Right lobe of liver (tissue), 6 donors: ENCODE data around the gene GLDN. TPM values are rescaled to one million over a fixed set of nuclear protein-coding genes. Genes with fewer than 3 reads are reported as not detected.
A peak's percentile ranks its signal among the peaks of the same experiment; 100 is the strongest.

Experiments
- ATAC-seq, 4 donors: fragments of 200-7000 bp; cut with Tn5 transposase; one replicate each; pipeline ENCODE4 v1.9.1; 2020; ENCODE audit warnings: mild to moderate bottlenecking in 4 of 4, moderate library complexity in 4 of 4
- DNase-seq, 3 donors: peaks; one replicate each; pipeline ENCODE4 v3.0.0-alpha.2; 2020
- H3K27ac ChIP-seq, 3 donors: fragments of 200-600 bp; one replicate each; pipeline ENCODE4 v1.8.0; 2022
- H3K27me3 ChIP-seq, 2 donors: fragments of 200-600 bp; one replicate each; pipeline ENCODE4 v1.8.0; 2022
- H3K36me3 ChIP-seq, 4 donors: fragments of 200-600 bp; sonication (generic) in 1 of 4; one replicate each; pipeline versions ENCODE4 v1.5.1 to v1.8.0; 2017 to 2022; ENCODE audit warnings: control low read depth in 1 of 4
- H3K4me1 ChIP-seq, 4 donors: fragments of 200-600 bp; sonication (generic) in 1 of 4; one replicate each; pipeline versions ENCODE4 v1.5.1 to v1.8.0; 2017 to 2022; ENCODE audit warnings: control low read depth in 1 of 4
- H3K4me3 ChIP-seq, 3 donors: fragments of 200-600 bp; one replicate each; pipeline ENCODE4 v1.8.0; 2022
- H3K9me3 ChIP-seq, 4 donors: fragments of 200-600 bp; sonication (generic) in 1 of 4; one replicate each; pipeline versions ENCODE4 v1.5.1 to v1.8.0; 2017 to 2022; ENCODE audit warnings: control low read depth in 1 of 4
- POLR2A ChIP-seq: fragments of 450-650 bp; IDR thresholded peaks from one replicate; pipeline ENCODE4 v1.6.1; 2017; ENCODE audit warnings: antibody characterized with exemption, mild to moderate bottlenecking
- WGBS: methylation state at CpG from one replicate; pipeline ENCODE4 v1.1.6; 2018; ENCODE audit warnings: low coverage, low lambda C conversion rate; ENCODE audit not compliant: insufficient coverage; ENCODE audit errors: missing lambda C conversion rate; 5-methylcytosine and 5-hydroxymethylcytosine counted together
- intact Hi-C, 2 donors: fragments of 100-400 bp; cut with DNase I; formaldehyde crosslinking; loops; one replicate each; pipeline versions ENCODE4 v1.11.2 to v1.14.1; 2022
- total RNA-seq, 6 experiments: library from RNA; depleted of rRNA in 2 of 6; stranded (reverse); fragments of >200 nt in 2 of 6; fragmentation: NEBNext Ultra II Directional in 3 of 6; extraction: Animal tissue kit (Norgen Biotek cat#: 25700) in 3 of 6; gene quantifications; one replicate each; pipeline versions ENCODE4 v1.1.0 to v1.2.4, GENCODE V29; 2016 to 2023
- TF ChIP-seq, protein P1 (sequence below), 4 donors: fragments of 200-600 bp in 3 of 4; fragments of 450-650 bp in 1 of 4; IDR thresholded peaks; one replicate each; pipeline versions ENCODE4 v1.5.1 to v1.8.0; 2016 to 2022; ENCODE audit warnings: antibody characterized with exemption in 4 of 4, mild to moderate bottlenecking in 2 of 4
- donor health status: DM: no; HTN: yes; CAD: no.
- donor health status: DM: no; HTN: no; CAD: no.
- donor health status: DM: no; HTN: no; CAD: no.
- donor health status: DM: no; HTN: yes; CAD: no.
- donor health status: DM: no; HTN: yes; CAD: no.

Gene GLDN
- total RNA-seq, 6 experiments from 2014 or later, result 0.18 to 0.81 (median 0.43) TPM

DNA sequence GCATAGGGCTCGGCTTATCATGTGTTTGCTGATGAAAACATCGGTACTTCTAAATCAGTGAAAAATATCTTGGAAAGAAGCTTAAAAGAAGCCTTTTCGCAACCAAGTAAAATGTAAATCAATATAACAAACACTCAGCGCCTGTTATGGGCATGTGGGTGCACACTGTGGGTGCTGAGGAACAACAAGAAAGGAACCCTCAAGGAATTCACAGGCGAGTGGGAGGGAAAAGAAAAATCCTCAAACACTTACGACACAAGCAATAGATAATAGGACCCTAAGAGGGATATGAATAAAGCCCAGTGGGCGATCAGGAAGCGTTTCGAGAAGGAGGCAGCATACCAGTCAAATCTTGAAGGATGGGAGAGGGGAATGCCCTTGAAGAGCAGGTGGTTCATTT lies 21.9 kb downstream of the GLDN start:
- no peak for TF ChIP-seq POLR2A
- TF ChIP-seq, protein P1, sequence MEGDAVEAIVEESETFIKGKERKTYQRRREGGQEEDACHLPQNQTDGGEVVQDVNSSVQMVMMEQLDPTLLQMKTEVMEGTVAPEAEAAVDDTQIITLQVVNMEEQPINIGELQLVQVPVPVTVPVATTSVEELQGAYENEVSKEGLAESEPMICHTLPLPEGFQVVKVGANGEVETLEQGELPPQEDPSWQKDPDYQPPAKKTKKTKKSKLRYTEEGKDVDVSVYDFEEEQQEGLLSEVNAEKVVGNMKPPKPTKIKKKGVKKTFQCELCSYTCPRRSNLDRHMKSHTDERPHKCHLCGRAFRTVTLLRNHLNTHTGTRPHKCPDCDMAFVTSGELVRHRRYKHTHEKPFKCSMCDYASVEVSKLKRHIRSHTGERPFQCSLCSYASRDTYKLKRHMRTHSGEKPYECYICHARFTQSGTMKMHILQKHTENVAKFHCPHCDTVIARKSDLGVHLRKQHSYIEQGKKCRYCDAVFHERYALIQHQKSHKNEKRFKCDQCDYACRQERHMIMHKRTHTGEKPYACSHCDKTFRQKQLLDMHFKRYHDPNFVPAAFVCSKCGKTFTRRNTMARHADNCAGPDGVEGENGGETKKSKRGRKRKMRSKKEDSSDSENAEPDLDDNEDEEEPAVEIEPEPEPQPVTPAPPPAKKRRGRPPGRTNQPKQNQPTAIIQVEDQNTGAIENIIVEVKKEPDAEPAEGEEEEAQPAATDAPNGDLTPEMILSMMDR (IDR thresholded peaks at IDR 0.05), result no peak
- WGBS, result 68% methylated on average over 9 of the region's 9 CpGs
- Histone ChIP-seq H3K9me3 (no peaks in the 10 kb centered on the region), H3K36me3 (no peaks in the 10 kb centered on the region), H3K4me1 (no peaks in the 10 kb centered on the region), H3K27ac (no peak overlapping the region), H3K27me3 (no peaks in the 10 kb centered on the region), H3K4me3 (no peak overlapping the region)
- DNase-seq, result no peak
- ATAC-seq, result no peak
- intact Hi-C loops, result no loop called here

DNA sequence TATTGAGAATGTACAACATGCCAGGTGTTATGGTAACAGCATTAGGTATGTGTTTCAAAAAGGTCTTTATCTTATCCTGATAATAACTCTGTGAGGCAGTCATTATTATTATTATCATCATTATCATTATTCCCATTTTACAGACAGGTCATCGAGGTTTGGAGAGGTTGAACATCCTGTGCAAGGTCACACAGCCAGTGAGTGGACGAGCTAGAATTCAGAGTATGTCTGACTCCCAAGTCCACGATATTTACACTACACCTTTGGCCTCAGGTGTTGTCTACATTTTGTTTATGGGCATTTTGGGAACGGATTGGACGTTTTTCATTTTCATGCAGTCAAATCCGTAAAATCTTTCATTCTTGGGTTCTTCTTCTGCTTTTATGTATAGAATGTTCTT lies 24.0 kb downstream of the GLDN start:
- Histone ChIP-seq H3K4me3 (no peak overlapping the region), H3K27ac (no peak overlapping the region), H3K36me3 (no peaks in the 10 kb centered on the region), H3K4me1 (no peaks in the 10 kb centered on the region), H3K9me3 (no peaks in the 10 kb centered on the region), H3K27me3 (no peaks in the 10 kb centered on the region)
- ATAC-seq, result no peak
- no peak for DNase-seq
- intact Hi-C loops, result no loop called here
- WGBS, result 61% methylated on average over 6 of the region's 6 CpGs
- TF ChIP-seq, protein P1 (IDR thresholded peaks at IDR 0.05), result no peak

DNA sequence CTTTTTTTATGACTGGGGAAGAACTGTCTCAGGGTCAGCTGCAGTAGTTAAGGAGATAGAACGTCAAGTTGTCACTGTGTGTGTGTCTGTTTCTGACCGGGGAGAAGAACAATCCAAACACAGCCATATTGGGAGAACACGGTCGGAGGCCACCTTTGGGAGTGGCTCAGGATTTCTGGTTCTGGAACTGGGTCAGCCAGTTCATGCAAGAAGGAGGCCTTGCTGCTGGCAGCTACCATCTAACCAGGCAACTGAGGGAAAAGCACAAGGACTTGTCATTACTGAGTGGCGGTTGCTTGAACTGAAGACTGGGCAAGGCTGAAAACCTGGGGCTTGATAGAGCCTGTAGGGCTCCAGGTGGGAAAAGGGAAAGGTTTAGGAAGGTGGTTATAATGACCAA lies 24.6 kb downstream of the GLDN start:
- H3K27me3 ChIP-seq, result no peaks in the 10 kb centered on the region
- TF ChIP-seq POLR2A, result no peak
- TF ChIP-seq, protein P1 (IDR thresholded peaks at IDR 0.05), result no peak
- no peaks in the 10 kb centered on the region for H3K9me3 ChIP-seq
- ATAC-seq (no peak), DNase-seq (no peak)
- no peaks in the 10 kb centered on the region for H3K4me1 ChIP-seq
- H3K36me3 ChIP-seq, result no peaks in the 10 kb centered on the region
- WGBS, result 83% methylated on average over 5 of the region's 5 CpGs
- H3K4me3 ChIP-seq, result no peak overlapping the region
- intact Hi-C loops, result no loop called here
- H3K27ac ChIP-seq, result no peak overlapping the region

DNA sequence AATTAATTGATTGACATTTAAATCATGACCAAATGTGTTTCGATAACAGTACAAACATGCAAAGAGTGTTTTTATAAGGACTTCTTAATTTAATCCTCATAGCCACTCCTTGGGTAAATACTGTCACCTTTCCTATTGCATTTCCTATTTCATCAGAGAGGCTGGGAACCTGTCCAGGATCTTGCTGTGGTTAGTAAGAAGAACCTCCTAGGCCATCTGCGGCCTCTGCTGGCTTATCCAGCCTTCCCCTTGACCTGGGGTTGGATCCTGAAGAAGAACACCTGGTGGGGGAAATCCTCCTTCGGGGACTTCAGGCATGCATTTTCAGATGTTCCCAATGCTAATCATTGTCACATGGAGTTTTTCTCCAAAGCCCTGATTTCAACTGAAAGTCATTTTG lies 25.5 kb downstream of the GLDN start:
- no peaks in the 10 kb centered on the region for H3K27me3 ChIP-seq
- DNase-seq (no peak), ATAC-seq (peak in 2 of 4 donors; percentile 70 to 72)
- intact Hi-C loops, result no loop called here
- H3K36me3 ChIP-seq, result no peaks in the 10 kb centered on the region
- no peaks in the 10 kb centered on the region for H3K9me3 ChIP-seq
- H3K4me1 ChIP-seq, result no peaks in the 10 kb centered on the region
- TF ChIP-seq, protein P1 (IDR thresholded peaks at IDR 0.05), result no peak
- TF ChIP-seq POLR2A, result no peak
- H3K27ac ChIP-seq, result no peak overlapping the region
- 59% methylated on average over 3 of the region's 3 CpGs for WGBS
- H3K4me3 ChIP-seq, result no peak overlapping the region
